HL-60/S4 treated with phorbol 12-myristate 13-acetate at 8.2 ng/mL for 4 days and 3 days (cell line): ENCODE data around the gene GSPT2.
"Not testable (repeated sequence)": the region's sequence is repeated elsewhere in the genome, so short reads cannot be mapped to it uniquely, and the experiment has no call there.

Source experiments
- in situ Hi-C: fragments of 300-500 bp; cut with MboI; formaldehyde crosslinking; loops from 2 replicates; pipeline ENCODE4 v1.15.0; 2022; ENCODE audit warnings: low sequenced_read_pairs

The GSPT2 gene

GRCh38 chrX:51743179-51743957 lies at the start of gene GSPT2:
Gene GSPT2, plus strand, starts transcription at chrX:51743442. Its CDS starts 185 bp downstream, at chrX:51743627.
- in situ Hi-C loops, result no loop called here

DNA sequence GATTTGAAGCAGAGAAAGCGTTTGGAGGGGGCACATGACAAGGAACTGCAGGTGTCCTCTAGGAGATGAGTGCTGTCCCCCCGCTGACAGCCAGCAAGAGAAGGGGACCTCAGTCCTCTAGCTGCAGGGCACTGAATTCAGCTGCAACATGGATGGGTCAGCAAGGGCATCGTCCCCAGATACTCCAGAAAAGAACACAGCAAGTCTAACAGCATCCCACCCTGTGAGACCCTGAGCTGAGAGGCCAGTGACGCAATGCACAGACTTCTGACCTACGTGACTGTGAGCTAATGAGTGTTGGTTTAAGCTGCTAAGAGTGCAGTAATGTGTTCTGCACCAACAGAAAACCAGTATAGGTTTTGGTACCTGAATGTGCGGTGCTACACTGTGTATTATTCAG lies 49.0 kb upstream of the GSPT2 start:
- in situ Hi-C loops, result no loop called here

DNA sequence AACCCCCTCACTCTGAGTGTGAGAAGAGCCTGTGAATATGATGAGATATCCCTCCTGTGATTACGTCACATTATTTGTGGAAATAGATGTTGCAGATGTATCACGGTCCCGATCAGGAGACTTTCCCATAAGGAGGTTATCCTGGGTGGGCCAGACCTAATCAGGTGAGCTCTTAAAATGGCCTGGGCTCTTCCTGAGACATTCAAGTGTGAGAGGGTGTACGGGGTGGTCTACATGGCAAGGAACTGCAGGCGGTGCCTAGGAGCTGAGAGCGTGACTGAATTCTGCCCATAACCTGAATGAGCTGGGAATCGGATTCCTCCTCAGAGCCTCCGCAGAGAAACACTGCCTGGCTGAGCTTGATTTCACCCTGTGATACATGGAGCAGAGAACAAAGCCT lies 45.8 kb upstream of the GSPT2 start:
- in situ Hi-C loops, result no loop called here

DNA sequence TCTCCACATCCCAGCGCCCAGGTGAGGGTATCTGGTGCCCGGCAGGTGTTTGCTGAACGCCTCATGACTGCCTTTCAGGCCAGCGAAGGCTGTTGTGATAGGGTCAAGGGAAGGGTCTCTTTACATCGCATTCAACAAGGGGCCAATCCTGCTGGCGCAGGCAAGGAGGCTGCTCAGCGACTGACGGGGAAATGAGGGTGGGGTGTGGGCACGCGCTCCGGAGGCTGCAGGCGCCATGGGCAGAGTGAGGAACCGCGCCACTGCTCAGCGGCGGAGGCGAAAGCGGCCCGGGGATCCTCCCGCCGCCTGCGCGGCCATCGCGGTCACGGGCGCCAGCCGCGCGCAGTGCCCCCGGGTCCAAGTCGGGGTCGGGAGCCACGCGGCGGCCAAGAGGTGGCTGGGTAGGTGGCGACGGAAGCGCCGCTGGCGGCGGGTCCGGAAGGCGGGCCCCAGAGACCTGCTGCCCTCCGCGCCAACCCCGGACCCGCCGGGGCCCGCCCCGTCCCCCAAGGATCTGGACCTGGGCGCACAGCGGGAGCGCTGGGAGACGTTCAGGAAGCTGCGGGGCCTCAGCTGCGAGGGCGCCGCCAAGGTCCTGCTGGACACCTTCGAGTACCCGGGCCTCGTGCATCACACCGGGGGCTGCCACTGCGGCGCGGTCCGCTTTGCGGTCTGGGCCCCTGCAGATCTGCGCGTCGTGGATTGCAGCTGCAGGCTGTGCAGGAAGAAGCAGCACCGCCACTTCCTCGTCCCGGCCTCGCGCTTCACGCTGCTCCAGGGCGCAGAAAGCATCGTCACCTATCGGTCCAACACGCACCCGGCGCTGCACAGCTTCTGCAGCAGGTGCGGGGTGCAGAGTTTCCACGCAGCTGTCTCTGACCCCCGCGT lies 32.7 kb upstream of the GSPT2 start, which contains the start of gene CENPVL1:
TSS of gene CENPVL1 (plus strand) at position 236 of the 888 bp plus-strand sequence. CDS start at position 236, 0 bp downstream.
- in situ Hi-C loops, result not testable (repeated sequence)

- in situ Hi-C loops, result not testable (repeated sequence)
Observed at GRCh38 chrX:51712943-51713647, 30.1 kb upstream of the GSPT2 start.

DNA sequence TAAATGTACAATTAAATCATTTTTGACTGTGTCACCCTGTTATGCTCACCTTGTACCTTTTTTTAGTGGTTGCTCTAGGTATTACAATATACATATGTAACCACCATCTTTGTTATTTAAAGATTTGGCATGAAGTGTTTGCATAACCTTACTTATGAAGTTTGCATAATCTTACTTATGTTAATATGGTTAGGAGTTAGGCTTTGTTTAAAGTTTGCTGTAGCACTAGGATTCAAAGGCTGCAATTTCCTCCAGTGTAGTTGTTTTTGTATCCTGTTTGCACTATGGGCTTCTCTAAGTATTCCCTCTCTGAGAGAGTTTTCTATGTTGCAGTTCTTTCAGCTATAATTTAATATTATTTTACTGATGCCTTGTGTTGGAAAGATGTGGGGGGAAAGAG lies 15.0 kb upstream of the GSPT2 start:
- in situ Hi-C loops, result no loop called here

- in situ Hi-C loops, result no loop called here
Observed at GRCh38 chrX:51737091-51737490, 6.2 kb upstream of the GSPT2 start.

DNA sequence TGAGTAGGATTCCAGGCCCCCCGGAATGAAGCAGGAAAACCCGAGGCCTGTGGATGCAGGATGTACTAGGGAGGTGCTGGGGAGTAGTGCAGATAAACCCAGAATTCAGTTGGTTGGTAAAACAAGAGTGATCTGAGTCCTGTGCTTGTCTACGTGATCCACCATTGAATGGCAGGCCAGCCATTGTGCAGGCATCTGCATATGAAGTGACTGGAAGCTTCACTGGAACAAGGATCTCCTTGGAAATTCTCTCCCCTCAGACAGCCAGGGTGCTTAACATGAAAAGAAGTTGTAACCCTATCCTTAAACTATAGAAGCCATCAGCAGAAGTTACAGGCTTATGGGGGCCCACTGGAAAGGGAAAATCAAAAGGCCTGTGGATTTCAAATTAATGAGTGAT lies 656 bp upstream of the GSPT2 start:
- in situ Hi-C loops, result no loop called here

DNA sequence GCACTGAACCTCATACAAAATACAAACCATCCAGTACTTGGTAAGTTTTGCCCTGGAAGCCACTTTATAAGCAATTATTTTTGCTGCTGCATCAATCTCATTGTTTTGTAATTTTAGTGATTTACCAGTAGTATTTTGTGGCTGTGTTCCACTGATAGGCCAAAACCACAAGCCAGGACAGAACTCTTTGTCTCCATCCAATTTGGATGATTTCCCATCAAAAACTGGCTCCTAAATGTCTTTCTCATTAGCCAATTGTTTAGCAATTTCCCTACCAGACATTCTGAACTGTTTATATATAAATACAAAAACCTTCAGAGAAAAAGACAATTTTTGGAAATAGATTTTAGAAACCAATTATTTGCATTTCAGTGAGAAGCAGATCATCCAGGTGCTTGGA lies 4.4 kb downstream of the GSPT2 start:
- in situ Hi-C loops, result no loop called here

GRCh38 chrX:51759055-51759839 lies 16.0 kb downstream of the GSPT2 start:
- in situ Hi-C loops, result no loop called here

GRCh38 chrX:51760657-51761056 lies 17.4 kb downstream of the GSPT2 start:
- in situ Hi-C loops, result no loop called here

GRCh38 chrX:51766546-51766945 lies 23.3 kb downstream of the GSPT2 start:
- in situ Hi-C loops, result no loop called here

DNA sequence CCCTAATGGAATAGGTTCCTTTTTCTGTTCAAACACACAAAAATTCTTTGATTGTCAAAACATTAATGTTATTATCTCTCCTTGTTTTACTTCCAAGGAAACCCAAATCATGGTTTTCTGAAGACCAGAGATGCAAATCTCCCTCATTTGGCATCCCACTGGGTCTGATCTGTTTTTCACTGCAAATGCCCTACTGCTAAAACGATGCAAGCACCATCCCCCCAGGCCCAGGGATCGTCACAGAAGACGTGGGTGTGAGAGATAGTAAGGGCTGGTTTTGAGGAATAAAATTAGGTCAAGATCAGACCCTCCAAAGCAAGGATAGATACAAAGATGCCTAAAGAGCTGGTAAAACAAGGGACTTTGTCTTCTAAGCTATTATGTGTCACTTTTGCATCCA lies 33.6 kb downstream of the GSPT2 start:
- in situ Hi-C loops, result no loop called here

DNA sequence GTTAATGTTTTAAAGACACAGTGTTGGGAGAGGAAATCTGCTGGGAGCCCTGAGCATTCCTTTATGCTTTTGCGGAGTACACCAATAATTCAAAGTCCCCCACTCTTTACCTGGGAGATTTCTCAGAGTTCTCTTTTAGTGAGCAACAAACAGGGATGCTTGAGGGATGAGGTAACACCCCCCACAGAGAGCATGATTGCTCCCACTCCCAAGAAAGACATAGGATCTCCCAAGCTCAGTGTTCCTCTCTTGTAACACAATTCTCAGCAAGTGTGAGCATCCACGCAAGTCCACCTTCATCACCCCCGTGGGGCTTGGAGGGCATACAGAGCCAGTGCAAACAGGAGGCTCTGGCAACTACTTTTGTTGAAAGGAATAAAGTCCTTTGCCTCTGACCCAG lies 36.1 kb downstream of the GSPT2 start:
- in situ Hi-C loops, result no loop called here

DNA sequence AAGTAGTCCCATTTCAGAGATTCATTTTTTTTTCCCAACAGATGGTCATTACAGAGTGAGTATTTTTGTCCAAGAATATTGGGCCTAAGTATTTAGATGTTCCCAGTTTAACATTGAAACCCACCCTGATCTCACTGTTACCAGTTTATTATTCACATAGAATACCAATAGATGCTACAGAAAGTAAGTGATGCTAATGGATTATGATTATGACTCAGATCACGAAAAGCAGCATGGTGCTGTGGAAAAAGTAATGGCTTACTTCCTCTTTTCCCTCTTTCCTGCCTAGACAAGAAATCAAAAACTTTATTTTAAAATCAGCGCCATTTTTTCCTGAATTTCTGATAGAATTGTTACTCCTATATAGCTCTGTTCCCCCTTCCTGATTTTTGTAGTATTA lies 51.9 kb downstream of the GSPT2 start:
- in situ Hi-C loops, result no loop called here
